Measurements from ENCODE around the gene CRYGD. TPM values are rescaled to one million over a fixed set of nuclear protein-coding genes. Genes with fewer than 3 reads are reported as not detected.
"Not testable (repeated sequence)": the region's sequence is repeated elsewhere in the genome, so short reads cannot be mapped to it uniquely, and the experiment has no call there.

The CRYGD gene
- not detected for total RNA-seq (2013)
- not detected for polyA plus RNA-seq
- not detected in 2 replicates for polyA minus RNA-seq
- total RNA-seq: 0 to 0.15 (median 0) reads per million in 11 experiments

GRCh38 chr2:208124013-208124715 lies at the start of gene CRYGD:
TSS of gene CRYGD (minus strand) at chr2:208124524. CDS start at chr2:208124473, 51 bp downstream.
- DNase-seq: peak in 1 of 3 donors; percentile 6

DNA sequence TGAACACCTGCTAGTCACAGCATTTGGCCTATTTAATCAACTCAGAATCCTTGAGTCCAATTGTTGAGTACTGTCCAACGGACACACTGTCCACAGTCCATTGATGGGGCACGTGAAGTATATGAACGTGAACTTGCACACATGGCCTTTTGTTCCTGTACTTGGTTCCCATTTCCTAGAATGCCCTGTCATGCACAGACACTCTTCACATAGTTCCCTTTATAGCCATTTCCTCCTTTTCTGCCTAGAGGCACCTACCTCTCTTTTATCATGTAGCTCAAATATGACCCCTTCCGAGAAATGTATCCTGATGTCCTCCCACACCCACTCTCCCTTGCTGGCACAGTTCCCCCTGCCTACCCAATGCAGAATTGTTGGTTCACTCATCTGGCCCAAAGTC lies 47.8 kb upstream of the CRYGD start:
- no peaks in the 10 kb centered on the region for H3K27me3 ChIP-seq (ENCODE audit: control insufficient read depth in 2 of 2, insufficient read depth in 2 of 2, low read length in 2 of 2)
- intact Hi-C loops (cut with micrococcal nuclease): loop anchor here (5.0 to 10.0 kb wide), 2 partner anchors 80 to 83 kb away; partner anchors contain the start of gene IDH1 (in 1 of the 2)
- peaks cover 0 to 6% (median 0%) of the 10 kb centered on the region in 3 donors for H3K27me3 Mint-ChIP-seq (ENCODE audit: low read depth in 3 of 3)
- peaks cover 28% of the 10 kb centered on the region for H3K4me1 Mint-ChIP-seq
- 3% methylated on average over 3 of the region's 4 CpGs for WGBS (ENCODE audit: insufficient coverage)
- H3K4me1 ChIP-seq (ENCODE audit: control insufficient read depth in 1 of 2, insufficient read depth in 2 of 2, low read length in 2 of 2): peaks cover 19 to 23% of the 10 kb centered on the region in 2 donors
- peak overlapping the region in 1 of 2 donors; percentile 70 for H3K27ac ChIP-seq (ENCODE audit: low read depth in 1 of 2, low read length in 2 of 2)
- H3K27ac Mint-ChIP-seq: peak overlapping the region; percentile 85 to 98 (median 91)
- no peak overlapping the region for H2AFZ ChIP-seq (ENCODE audit: insufficient read depth, low read depth, low read length, poor library complexity, severe bottlenecking)
- H3K9me3 ChIP-seq (replicated peaks in 1 of 2; ENCODE audit: control insufficient read depth in 1 of 2, insufficient read depth in 1 of 2, low read length in 2 of 2): no peaks in the 10 kb centered on the region
- H3K9ac ChIP-seq (ENCODE audit: insufficient read depth, low read length, poor library complexity, severe bottlenecking): no peak overlapping the region
- H3K36me3 ChIP-seq (replicated peaks in 1 of 2; ENCODE audit: control insufficient read depth in 1 of 2, insufficient read depth in 2 of 2, low read length in 2 of 2): no peaks in the 10 kb centered on the region
- H4K20me1 ChIP-seq (ENCODE audit: insufficient read depth, low read length): no peaks in the 10 kb centered on the region
- H3K79me2 ChIP-seq (ENCODE audit: insufficient read depth, low read length): peaks cover 3% of the 10 kb centered on the region
- H3K36me3 Mint-ChIP-seq: no peaks in the 10 kb centered on the region
- H3K4me2 ChIP-seq (replicated peaks; ENCODE audit: extremely low read depth, low read length, poor library complexity, severe bottlenecking): peak overlapping the region; percentile 53
- H3K4me3 Mint-ChIP-seq: peak overlapping the region; percentile 42 to 80
- peak overlapping the region in 1 of 3 experiments; percentile 49 for H3K4me3 ChIP-seq (replicated peaks in 1 of 3; ENCODE audit: low read depth in 2 of 3, low read length in 3 of 3)
- peak; percentile 74 to 83 (median 80) for DNase-seq
- no peak for TF ChIP-seq CTCF (IDR thresholded peaks at IDR 0.05)
- H3K9me3 Mint-ChIP-seq: peaks cover 0 to 5% (median 0%) of the 10 kb centered on the region in 7 donors

More at GRCh38 chr2:208124013-208124715, at the start of gene CRYGD:
- intact Hi-C loops (cut with micrococcal nuclease); H3K9me3 Mint-ChIP-seq; H3K36me3 ChIP-seq (replicated peaks in 1 of 2; ENCODE audit: control insufficient read depth in 1 of 2, insufficient read depth in 2 of 2, low read length in 2 of 2); H4K20me1 ChIP-seq (ENCODE audit: insufficient read depth, low read length); H3K27ac ChIP-seq (ENCODE audit: low read depth in 1 of 2, low read length in 2 of 2); H3K79me2 ChIP-seq (ENCODE audit: insufficient read depth, low read length); H3K9me3 ChIP-seq (replicated peaks in 1 of 2; ENCODE audit: control insufficient read depth in 1 of 2, insufficient read depth in 1 of 2, low read length in 2 of 2); H3K36me3 Mint-ChIP-seq; H3K27me3 ChIP-seq (ENCODE audit: control insufficient read depth in 2 of 2, insufficient read depth in 2 of 2, low read length in 2 of 2); H3K27ac Mint-ChIP-seq: not testable (repeated sequence)
- Histone ChIP-seq H2AFZ (ENCODE audit: insufficient read depth, low read depth, low read length, poor library complexity, severe bottlenecking) (peak within 1 kb of the TSS; percentile 71), H3K4me2 (replicated peaks; ENCODE audit: extremely low read depth, low read length, poor library complexity, severe bottlenecking) (peak within 1 kb of the TSS; percentile 78), H3K4me1 (ENCODE audit: control insufficient read depth in 1 of 2, insufficient read depth in 2 of 2, low read length in 2 of 2) (peaks cover 4 to 11% of the 10 kb centered on the region in 2 donors), H3K9ac (ENCODE audit: insufficient read depth, low read length, poor library complexity, severe bottlenecking) (peak within 1 kb of the TSS; percentile 8), H3K4me3 (replicated peaks in 1 of 3; ENCODE audit: low read depth in 2 of 3, low read length in 3 of 3) (peak within 1 kb of the TSS; percentile 0 to 67 (median 31))
- H3K27me3 Mint-ChIP-seq (ENCODE audit: low read depth in 3 of 3): peaks cover 4 to 19% (median 12%) of the 10 kb centered on the region in 3 donors
- WGBS (ENCODE audit: insufficient coverage): 2% methylated on average over 43 of the region's 46 CpGs
- peak within 1 kb of the TSS; percentile 71 to 91 for H3K4me3 Mint-ChIP-seq
- peaks cover 19% of the 10 kb centered on the region for H3K4me1 Mint-ChIP-seq
